H1 (cell line): ENCODE results near the gene VAV2. TPM values are rescaled to one million over a fixed set of nuclear protein-coding genes. Genes with fewer than 3 reads are reported as not detected.

Source experiments
- CTCF ChIA-PET: fragments of 300-600 bp; sonication (Branson Sonifier 250); formaldehyde crosslinking; loops from one replicate; lab custom pipeline; 2021; ENCODE audit not compliant: partially characterized antibody; lab: Charles Lee
- POLR2A ChIA-PET: fragments of 300-600 bp; sonication (Branson Sonifier 250); formaldehyde crosslinking; loops from one replicate; lab custom pipeline; 2021; ENCODE audit warnings: inconsistent platforms; ENCODE audit not compliant: partially characterized antibody; lab: Charles Lee
- DNase-seq, 2 experiments: peaks; one replicate each; pipeline versions ENCODE4 v3.0.0 to v3.0.0-alpha.2; 2010 to 2022; ENCODE audit warnings: low spot score in 2 of 2, low read depth in 1 of 2, mixed read lengths in 1 of 2
- FAIRE-seq: peaks from 2 replicates; lab custom pipeline; 2011; peaks lifted over from hg19 to GRCh38; lab: Jason Lieb, UNC
- H2AFZ ChIP-seq: 2 replicates; pipeline ENCODE4 v1.8.1; 2012; ENCODE audit warnings: low read length, inconsistent platforms
- H2AK5ac ChIP-seq: 2 replicates; pipeline ENCODE4 v1.6.1; 2013; ENCODE audit warnings: low read depth, low read length
- H2BK120ac ChIP-seq: replicated peaks from 2 replicates; pipeline ENCODE3; 2013; ENCODE audit warnings: low read depth, low read length, inconsistent platforms
- H2BK12ac ChIP-seq: 2 replicates; pipeline ENCODE4 v1.6.1; 2013; ENCODE audit warnings: low read depth, low read length
- H2BK15ac ChIP-seq: 2 replicates; pipeline ENCODE4 v1.6.1; 2013; ENCODE audit warnings: low read length
- H2BK20ac ChIP-seq: 2 replicates; pipeline ENCODE4 v1.6.1; 2013; ENCODE audit warnings: low read length
- H2BK5ac ChIP-seq: 2 replicates; pipeline ENCODE4 v1.6.1; 2013; ENCODE audit warnings: low read depth, low read length
- H3K14ac ChIP-seq: 2 replicates; pipeline ENCODE4 v1.6.1; 2013; ENCODE audit warnings: inconsistent platforms; ENCODE audit not compliant: insufficient read length
- H3K18ac ChIP-seq: 2 replicates; pipeline ENCODE4 v1.6.1; 2013; ENCODE audit warnings: low read length; ENCODE audit errors: extremely low read depth
- H3K23ac ChIP-seq: 2 replicates; pipeline ENCODE4 v1.6.1; 2013; ENCODE audit warnings: inconsistent platforms; ENCODE audit not compliant: insufficient read length
- H3K23me2 ChIP-seq: 2 replicates; pipeline ENCODE4 v1.6.1; 2013; ENCODE audit warnings: low read depth, low read length
- H3K27ac ChIP-seq: 2 replicates; pipeline ENCODE4 v1.6.1; 2011; ENCODE audit warnings: low read depth, low read length, inconsistent platforms
- H3K27me3 ChIP-seq, 4 experiments: replicated peaks in 1 of 4; 1 replicate in 1 of 4; 2 replicates in 3 of 4; pipeline versions ENCODE4 v1.6.1 to v1.8.1; 2011 to 2013; ENCODE audit warnings: low read length in 3 of 4, mild to moderate bottlenecking in 3 of 4, inconsistent platforms in 2 of 4, mixed read lengths in 2 of 4, moderate library complexity in 1 of 4; ENCODE audit not compliant: control insufficient read depth in 3 of 4, insufficient read depth in 3 of 4; ENCODE audit errors: extremely low read depth in 1 of 4
- H3K36me3 ChIP-seq, 4 experiments: 2 replicates each; pipeline versions ENCODE4 v1.6.1 to v1.8.1; 2011 to 2013; ENCODE audit warnings: mild to moderate bottlenecking in 4 of 4, low read length in 3 of 4, moderate library complexity in 2 of 4, control low read depth in 1 of 4, inconsistent platforms in 1 of 4; ENCODE audit not compliant: insufficient read depth in 4 of 4, control insufficient read depth in 2 of 4
- H3K4ac ChIP-seq: replicated peaks from 2 replicates; pipeline ENCODE3; 2013; ENCODE audit warnings: low read length, low read depth, mixed read lengths, inconsistent platforms; ENCODE audit not compliant: insufficient read length
- H3K4me1 ChIP-seq, 4 experiments: replicated peaks in 1 of 4; 1 replicate in 1 of 4; 2 replicates in 3 of 4; pipeline versions ENCODE4 v1.6.1 to v1.8.1; 2011 to 2013; ENCODE audit warnings: low read length in 3 of 4, inconsistent platforms in 2 of 4, mixed read lengths in 1 of 4; ENCODE audit not compliant: insufficient read depth in 4 of 4, control insufficient read depth in 3 of 4
- H3K4me2 ChIP-seq, 2 experiments: 2 replicates each; pipeline versions ENCODE4 v1.6.1 to v1.8.1; 2011 to 2013; ENCODE audit warnings: low read depth in 2 of 2, low read length in 2 of 2, control low read depth in 1 of 2, inconsistent platforms in 1 of 2, mild to moderate bottlenecking in 1 of 2; ENCODE audit not compliant: insufficient read depth in 1 of 2
- H3K4me3 ChIP-seq, 4 experiments: fragments of 200-600, 300-600 bp in 1 of 4; sonication (generic), shearing (Covaris generic), sonication (Bioruptor Twin) in 1 of 4; 2 replicates each; pipeline versions ENCODE4 v1.5.1 to v1.8.1; 2011 to 2016; ENCODE audit warnings: low read length in 4 of 4, low read depth in 3 of 4, control low read depth in 2 of 4, inconsistent platforms in 2 of 4, mild to moderate bottlenecking in 2 of 4, mixed read lengths in 1 of 4, moderate library complexity in 1 of 4; ENCODE audit not compliant: insufficient read depth in 2 of 4; ENCODE audit errors: extremely low read depth in 1 of 4
- H3K56ac ChIP-seq: replicated peaks from 2 replicates; pipeline ENCODE3; 2013; ENCODE audit warnings: low read depth, mild to moderate bottlenecking, mixed read lengths, low read length, inconsistent platforms; ENCODE audit not compliant: insufficient read length
- H3K79me1 ChIP-seq: 2 replicates; pipeline ENCODE4 v1.6.1; 2013; ENCODE audit warnings: low read depth, low read length, control low read depth
- H3K79me2 ChIP-seq, 2 experiments: 2 replicates each; pipeline versions ENCODE4 v1.6.1 to v1.8.1; 2012 to 2013; ENCODE audit warnings: low read length in 2 of 2, mild to moderate bottlenecking in 2 of 2, inconsistent platforms in 1 of 2; ENCODE audit not compliant: insufficient read depth in 2 of 2, control insufficient read depth in 1 of 2
- H3K9ac ChIP-seq, 4 experiments: replicated peaks in 1 of 4; 1 replicate in 1 of 4; 2 replicates in 3 of 4; pipeline versions ENCODE4 v1.6.1 to v1.8.1; 2011 to 2013; ENCODE audit warnings: low read depth in 3 of 4, low read length in 3 of 4, control low read depth in 2 of 4, mild to moderate bottlenecking in 2 of 4, moderate library complexity in 2 of 4, inconsistent platforms in 1 of 4; ENCODE audit errors: extremely low read depth in 1 of 4
- H3K9me3 ChIP-seq, 2 experiments: 2 replicates each; pipeline versions ENCODE4 v1.6.1 to v1.8.1; 2012 to 2013; ENCODE audit warnings: mild to moderate bottlenecking in 2 of 2, moderate library complexity in 2 of 2, control low read depth in 1 of 2, inconsistent platforms in 1 of 2, low read depth in 1 of 2, low read length in 1 of 2, mixed read lengths in 1 of 2; ENCODE audit not compliant: insufficient read depth in 2 of 2
- H4K20me1 ChIP-seq, 2 experiments: replicated peaks in 1 of 2; 2 replicates each; pipeline versions ENCODE3 to v1.8.1; 2011 to 2013; ENCODE audit warnings: inconsistent platforms in 2 of 2, low read length in 2 of 2, mild to moderate bottlenecking in 1 of 2; ENCODE audit not compliant: insufficient read depth in 2 of 2, control insufficient read depth in 1 of 2
- H4K5ac ChIP-seq: 2 replicates; pipeline ENCODE4 v1.6.1; 2013; ENCODE audit warnings: low read length, low read depth, mixed read lengths, inconsistent platforms; ENCODE audit not compliant: insufficient read length
- H4K8ac ChIP-seq: 2 replicates; pipeline ENCODE4 v1.8.0; 2013; ENCODE audit warnings: mild to moderate bottlenecking, moderate library complexity, low read length, inconsistent platforms; ENCODE audit not compliant: insufficient read depth; ENCODE audit errors: extremely low read depth
- H4K91ac ChIP-seq: replicated peaks from 2 replicates; pipeline ENCODE3; 2013; ENCODE audit warnings: low read length, mixed read lengths, inconsistent platforms; ENCODE audit not compliant: insufficient read length
- BACH1 ChIP-seq: IDR thresholded peaks from 2 replicates; pipeline ENCODE4 v1.6.1; 2012; ENCODE audit warnings: low read length, improper control_type of control experiment
- BCL11A ChIP-seq, 2 experiments: IDR thresholded peaks; one replicate each; pipeline ENCODE4 v1.6.1; 2011; ENCODE audit warnings: low read depth in 2 of 2, low read length in 2 of 2, mild to moderate bottlenecking in 2 of 2
- CREB1 ChIP-seq: IDR thresholded peaks from 2 replicates; pipeline ENCODE4 v1.6.1; 2012; ENCODE audit warnings: inconsistent platforms
- CTBP2 ChIP-seq: IDR thresholded peaks from 2 replicates; pipeline ENCODE4 v1.7.0; 2011; ENCODE audit warnings: borderline replicate concordance, mild to moderate bottlenecking, moderate library complexity, mixed read lengths, low read length; ENCODE audit not compliant: insufficient read depth, insufficient read length
- E2F6 ChIP-seq: IDR thresholded peaks from 2 replicates; pipeline ENCODE4 v1.6.1; 2012; ENCODE audit warnings: inconsistent platforms
- EP300 ChIP-seq, 2 experiments: IDR thresholded peaks; 1 replicate in 1 of 2; 2 replicates in 1 of 2; pipeline ENCODE4 v1.6.1; 2011 to 2012; ENCODE audit warnings: low read depth in 2 of 2, low read length in 2 of 2, mild to moderate bottlenecking in 2 of 2, borderline replicate concordance in 1 of 2, inconsistent platforms in 1 of 2, moderate library complexity in 1 of 2
- FOSL1 ChIP-seq: IDR thresholded peaks from 2 replicates; pipeline ENCODE4 v1.6.1; 2011; ENCODE audit warnings: mild to moderate bottlenecking, low read depth, low read length, moderate library complexity; ENCODE audit not compliant: insufficient read depth
- HDAC6 ChIP-seq: IDR thresholded peaks from one replicate; pipeline ENCODE4 v1.7.1; 2012; ENCODE audit warnings: low read depth, mild to moderate bottlenecking, inconsistent platforms, low read length, moderate library complexity
- JUND ChIP-seq: IDR thresholded peaks from 2 replicates; pipeline ENCODE4 v1.6.1; 2011; ENCODE audit warnings: mild to moderate bottlenecking, improper control_type of control experiment, low read length
- KDM4A ChIP-seq: IDR thresholded peaks from one replicate; pipeline ENCODE4 v1.7.1; 2012; ENCODE audit warnings: low read depth, mild to moderate bottlenecking, moderate library complexity, low read length, inconsistent platforms; ENCODE audit not compliant: severe bottlenecking
- POU5F1 ChIP-seq: IDR thresholded peaks from 2 replicates; pipeline ENCODE4 v1.6.1; 2011; ENCODE audit warnings: low read depth, mild to moderate bottlenecking, low read length, moderate library complexity
- SAP30 ChIP-seq: fragments of 300-600 bp; sonication (generic); IDR thresholded peaks from 2 replicates; pipeline ENCODE4 v1.7.1; 2012; ENCODE audit warnings: low read length, moderate library complexity, mild to moderate bottlenecking, inconsistent platforms; ENCODE audit not compliant: insufficient read depth, insufficient replicate concordance
- WGBS, 2 experiments: shearing (Covaris generic) in 1 of 2; methylation state at CpG; one replicate each; pipeline versions ENCODE4 v1.1.6 to v1.1.7; 2013 to 2015; ENCODE audit warnings: low lambda C conversion rate in 2 of 2, mixed read lengths in 2 of 2, inconsistent platforms in 1 of 2, low coverage in 1 of 2, missing lambda C conversion rate in 1 of 2; ENCODE audit not compliant: insufficient replicate concordance in 2 of 2, insufficient coverage in 1 of 2, insufficient read length in 1 of 2; ENCODE audit errors: extremely low coverage in 1 of 2, missing lambda C conversion rate in 1 of 2; 5-methylcytosine and 5-hydroxymethylcytosine counted together
- polyA plus RNA-seq, 7 experiments: library from polyadenylated mRNA; depleted of rRNA in 3 of 7; stranded (reverse) in 5 of 7; unstranded in 2 of 7; fragments of >200 nt in 5 of 7; fragments of 200-250 nt in 2 of 7; gene quantifications; 1 replicate in 5 of 7; 2 replicates in 1 of 7; 4 replicates in 1 of 7; pipeline versions ENCODE4 v1.2.1 to v1.2.3, GENCODE V29; 2011 to 2013; ENCODE audit warnings: missing spikeins in 2 of 7, mixed read lengths in 2 of 7
- total RNA-seq: library from RNA; stranded (reverse); fragmentation: NEBNext Ultra II Directional; extraction: Animal tissue kit (Norgen Biotek cat#: 25700); gene quantifications from 2 replicates; pipeline ENCODE4 v1.2.1, GENCODE V29; 2021

VAV2 gene
- total and polyA plus RNA-seq, 2 of the 8 experiments (the other 6 are each of a cell fraction or from before 2014, with no cell fraction given), result 13.6 to 37.6 TPM

GRCh38 chr9:133714606-133715294 is 277.4 kb downstream of the VAV2 start:
- Histone ChIP-seq H2BK12ac (no peak overlapping the region; the same call in 1 of the 2 replicates), H3K79me2 (no peaks in the 10 kb centered on the region), H3K4me1 (peaks cover 0 to 9% (median 3%) of the 10 kb centered on the region in 4 experiments; a peak in 3 of 7 replicates), H2BK120ac (no peak overlapping the region), H3K4me3 (no peak overlapping the region), H4K8ac (no peak overlapping the region), H3K9ac (no peak overlapping the region), H3K27me3 (no peaks in the 10 kb centered on the region), H2BK20ac (no peak overlapping the region), H2AFZ (no peak overlapping the region), H3K56ac (no peak overlapping the region), H2AK5ac (no peak overlapping the region), H3K36me3 (no peaks in the 10 kb centered on the region), H2BK15ac (no peak overlapping the region), H3K23ac (no peak overlapping the region), H3K18ac (no peak overlapping the region), H3K27ac (no peak overlapping the region), H3K79me1 (no peaks in the 10 kb centered on the region), H3K14ac (no peak overlapping the region), H4K5ac (no peak overlapping the region), H3K23me2 (no peaks in the 10 kb centered on the region), H4K91ac (no peak overlapping the region), H2BK5ac (no peak overlapping the region), H3K4ac (no peak overlapping the region), H3K4me2 (no peak overlapping the region), H3K9me3 (no peaks in the 10 kb centered on the region), H4K20me1 (peaks cover 0 to 3% of the 10 kb centered on the region in 2 experiments)
- ChIA-PET CTCF (interaction anchor here (0.9 to 4.7 kb wide), 31 partner anchors 11 to 306 kb away, joined by 3 to 39 read pairs (median 5); partner anchors contain the start of genes ADAMTSL2 and DBH), POLR2A (interaction anchor here (1.2 kb wide), 1 partner anchor 120 kb away, joined by 3 read pairs; no protein-coding TSS in a partner anchor)
- no peak for FAIRE-seq
- DNase-seq, result no peak
- WGBS, 2 experiments, result 85% methylated on average over 15 of the region's 15 CpGs; no CpG with 5 or more reads in 1 of the 2 experiments
- no peak for TF ChIP-seq BCL11A (IDR thresholded peaks at IDR 0.05; ENCODE audit: low read depth in 2 of 2, low read length in 2 of 2)
- TF ChIP-seq POU5F1, result no peak
- no peak for TF ChIP-seq EP300 (IDR thresholded peaks at IDR 0.05; ENCODE audit: borderline replicate concordance in 1 of 2, low read depth in 2 of 2, low read length in 2 of 2)
- no peak for TF ChIP-seq JUND
- no peak for TF ChIP-seq BACH1
- TF ChIP-seq KDM4A, result no peak
- TF ChIP-seq CTBP2, result no peak
- TF ChIP-seq SAP30, result no peak
- no peak for TF ChIP-seq FOSL1
- TF ChIP-seq HDAC6, result no peak
- TF ChIP-seq CREB1, result no peak
- TF ChIP-seq E2F6, result no peak
